Transverse colon (tissue), 4 donors: ENCODE data around the gene CAV2.

Experiments used
- EP300 ChIP-seq: sonication (generic); formaldehyde crosslinking; IDR thresholded peaks from one replicate; pipeline ENCODE4 v1.6.1; 2017; ENCODE audit warnings: antibody characterized with exemption, low read depth
- POLR2A ChIP-seq: fragments of 450-650 bp; IDR thresholded peaks from one replicate; pipeline ENCODE4 v1.6.1; 2016; ENCODE audit warnings: antibody characterized with exemption, mild to moderate bottlenecking, moderate library complexity
- POLR2AphosphoS5 ChIP-seq, 3 donors: sonication (generic); formaldehyde crosslinking; IDR thresholded peaks; one replicate each; pipeline ENCODE4 v1.6.1; 2016; ENCODE audit warnings: antibody characterized with exemption in 3 of 3
- TF ChIP-seq, protein P1 (sequence below), 5 experiments: fragments of 200-600 bp in 3 of 5; fragments of 450-650 bp in 2 of 5; sonication (generic) in 3 of 5; IDR thresholded peaks; 1 replicate in 2 of 5; 2 replicates in 3 of 5; pipeline ENCODE4 v1.5.1; 2016 to 2017; ENCODE audit warnings: antibody characterized with exemption in 5 of 5, inconsistent platforms in 3 of 5, mild to moderate bottlenecking in 2 of 5, moderate library complexity in 1 of 5

DNA sequence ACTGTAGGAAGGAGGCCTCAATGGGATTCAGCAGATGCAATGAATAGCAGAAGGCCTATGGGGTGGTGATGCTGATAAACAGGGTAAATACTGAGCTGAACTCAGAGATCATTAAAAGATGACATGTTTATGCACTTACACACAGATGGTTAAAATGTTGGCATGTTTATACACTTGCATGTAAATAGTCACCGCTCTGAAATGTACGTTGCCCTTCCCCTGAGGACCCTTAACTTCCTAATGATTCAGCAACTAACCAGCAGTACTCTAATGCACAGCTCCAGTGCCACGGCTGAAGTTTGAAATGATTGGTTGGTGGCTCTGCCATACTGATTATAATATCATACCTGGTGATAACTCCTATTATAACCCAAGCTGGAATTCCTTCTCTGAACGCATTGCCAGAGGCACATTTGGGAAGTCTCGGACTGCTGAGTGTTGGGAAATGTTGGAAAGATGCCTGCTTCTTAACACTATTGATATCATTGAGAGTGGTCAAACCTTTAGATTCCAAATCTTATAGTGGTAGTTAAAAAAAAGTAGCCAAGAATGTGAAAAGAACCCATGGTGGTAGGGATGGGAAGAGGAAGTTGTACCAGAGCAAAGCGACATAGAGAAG, 21.6 kb downstream of the CAV2 start:
- TF ChIP-seq, protein P1, sequence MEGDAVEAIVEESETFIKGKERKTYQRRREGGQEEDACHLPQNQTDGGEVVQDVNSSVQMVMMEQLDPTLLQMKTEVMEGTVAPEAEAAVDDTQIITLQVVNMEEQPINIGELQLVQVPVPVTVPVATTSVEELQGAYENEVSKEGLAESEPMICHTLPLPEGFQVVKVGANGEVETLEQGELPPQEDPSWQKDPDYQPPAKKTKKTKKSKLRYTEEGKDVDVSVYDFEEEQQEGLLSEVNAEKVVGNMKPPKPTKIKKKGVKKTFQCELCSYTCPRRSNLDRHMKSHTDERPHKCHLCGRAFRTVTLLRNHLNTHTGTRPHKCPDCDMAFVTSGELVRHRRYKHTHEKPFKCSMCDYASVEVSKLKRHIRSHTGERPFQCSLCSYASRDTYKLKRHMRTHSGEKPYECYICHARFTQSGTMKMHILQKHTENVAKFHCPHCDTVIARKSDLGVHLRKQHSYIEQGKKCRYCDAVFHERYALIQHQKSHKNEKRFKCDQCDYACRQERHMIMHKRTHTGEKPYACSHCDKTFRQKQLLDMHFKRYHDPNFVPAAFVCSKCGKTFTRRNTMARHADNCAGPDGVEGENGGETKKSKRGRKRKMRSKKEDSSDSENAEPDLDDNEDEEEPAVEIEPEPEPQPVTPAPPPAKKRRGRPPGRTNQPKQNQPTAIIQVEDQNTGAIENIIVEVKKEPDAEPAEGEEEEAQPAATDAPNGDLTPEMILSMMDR (IDR thresholded peaks at IDR 0.05): no peak
- TF ChIP-seq EP300: no peak
- TF ChIP-seq POLR2A: no peak
- no peak for TF ChIP-seq POLR2AphosphoS5 (IDR thresholded peaks at IDR 0.05)
